ENCODE measurements around the gene PHF14. TPM values are rescaled to one million over a fixed set of nuclear protein-coding genes. Genes with fewer than 3 reads are reported as not detected.
"Not testable (repeated sequence)": the region's sequence is repeated elsewhere in the genome, so short reads cannot be mapped to it uniquely, and the experiment has no call there.

The PHF14 gene
- total RNA-seq, 1 experiment from 2014 or later, result 50.8 TPM

- H3K23me2 ChIP-seq (ENCODE audit: insufficient read length, low read depth, low read length, poor library complexity, severe bottlenecking), result no peaks in the 10 kb centered on the region
- H4K5ac ChIP-seq (ENCODE audit: insufficient read length, low read depth, low read length), result no peak overlapping the region
- H3K9me3 ChIP-seq (ENCODE audit: control insufficient read depth, low read depth, low read length), result peaks cover 10% of the 10 kb centered on the region
- H2BK20ac ChIP-seq (ENCODE audit: low read depth, low read length, poor library complexity, severe bottlenecking), result no peak overlapping the region
- H2BK120ac ChIP-seq (ENCODE audit: low read depth, low read length, poor library complexity, severe bottlenecking), result no peak overlapping the region
- Mint-ChIP-seq H3K4me1 (no peaks in the 10 kb centered on the region), H3K27ac (no peak overlapping the region), H3K4me3 (no peak overlapping the region), H3K27me3 (ENCODE audit: low read depth) (peaks cover 4% of the 10 kb centered on the region), H3K36me3 (ENCODE audit: insufficient read depth in 1 of 3, low read depth in 3 of 3) (peaks cover 7 to 24% (median 19%) of the 10 kb centered on the region in 3 experiments; a peak in 6 of 7 replicates), H3K9me3 (peaks cover 21 to 30% of the 10 kb centered on the region in 2 experiments)
- WGBS (ENCODE audit: extremely low coverage, insufficient read length, low lambda C conversion rate), result no CpG with 5 or more reads among the region's 4 CpGs
- no peak overlapping the region for H2BK5ac ChIP-seq (ENCODE audit: insufficient read length, low read length)
- no peak overlapping the region for H2BK12ac ChIP-seq (ENCODE audit: insufficient read length, low read depth, low read length)
- no peak overlapping the region for H3K14ac ChIP-seq (ENCODE audit: insufficient read depth, low read length)
- H3K4me2 ChIP-seq (ENCODE audit: insufficient read depth, insufficient read length, low read length), result no peak overlapping the region
- no peaks in the 10 kb centered on the region for H3K27me3 ChIP-seq (ENCODE audit: insufficient read depth, low read length)
- no peak overlapping the region for H3K56ac ChIP-seq (ENCODE audit: insufficient read length, low read depth, low read length)
- H3K23ac ChIP-seq (ENCODE audit: insufficient read length, low read depth, low read length), result no peak overlapping the region
- no peaks in the 10 kb centered on the region for H3K79me2 ChIP-seq (ENCODE audit: insufficient read depth, low read length)
- H4K8ac ChIP-seq (replicated peaks; ENCODE audit: insufficient read length, low read depth, low read length), result no peak overlapping the region
- no peaks in the 10 kb centered on the region for H3K4me1 ChIP-seq (ENCODE audit: insufficient read depth, low read length)
- no peak overlapping the region for H3K9ac ChIP-seq (ENCODE audit: extremely low read depth, insufficient read length, low read length)
- H3K27ac ChIP-seq (ENCODE audit: insufficient read length, low read depth, low read length), result no peak overlapping the region
- no peak overlapping the region for H3T11ph ChIP-seq (ENCODE audit: low read length)
- no peak overlapping the region for H2BK15ac ChIP-seq (ENCODE audit: low read depth, low read length)
- no peaks in the 10 kb centered on the region for H4K20me1 ChIP-seq (ENCODE audit: control insufficient read depth, insufficient read depth, insufficient read length)
- H3K79me1 ChIP-seq (ENCODE audit: insufficient read depth, low read depth, low read length, poor library complexity, severe bottlenecking), result no peaks in the 10 kb centered on the region
- no peak for DNase-seq
- TF ChIP-seq CTCF (conservative IDR thresholded peaks at IDR 0.05), result no peak
- H2AFZ ChIP-seq (ENCODE audit: low read length), result no peak overlapping the region
- no peak overlapping the region for H3K18ac ChIP-seq (ENCODE audit: insufficient read length, low read depth, low read length)
- H3K4ac ChIP-seq (ENCODE audit: low read depth, low read length), result no peak overlapping the region
- H4K91ac ChIP-seq (ENCODE audit: insufficient read length, low read depth, low read length), result no peak overlapping the region
- no peak overlapping the region for H2AK5ac ChIP-seq (ENCODE audit: insufficient read length, low read length)
These were observed 17.1 kb upstream of the PHF14 start for GRCh38 chr7:10956528-10956927.

GRCh38 chr7:10960242-10960641 is 13.4 kb upstream of the PHF14 start:
- H3K23ac ChIP-seq (ENCODE audit: insufficient read length, low read depth, low read length); H3K4me3 Mint-ChIP-seq; H3T11ph ChIP-seq (ENCODE audit: low read length); H3K79me1 ChIP-seq (ENCODE audit: insufficient read depth, low read depth, low read length, poor library complexity, severe bottlenecking); H3K14ac ChIP-seq (ENCODE audit: insufficient read depth, low read length); H4K20me1 ChIP-seq (ENCODE audit: control insufficient read depth, insufficient read depth, insufficient read length); H2BK120ac ChIP-seq (ENCODE audit: low read depth, low read length, poor library complexity, severe bottlenecking); H4K8ac ChIP-seq (replicated peaks; ENCODE audit: insufficient read length, low read depth, low read length); H3K4ac ChIP-seq (ENCODE audit: low read depth, low read length); H2BK5ac ChIP-seq (ENCODE audit: insufficient read length, low read length); H4K5ac ChIP-seq (ENCODE audit: insufficient read length, low read depth, low read length); H3K56ac ChIP-seq (ENCODE audit: insufficient read length, low read depth, low read length); H3K79me2 ChIP-seq (ENCODE audit: insufficient read depth, low read length); H3K23me2 ChIP-seq (ENCODE audit: insufficient read length, low read depth, low read length, poor library complexity, severe bottlenecking); H3K4me1 Mint-ChIP-seq; H3K9me3 ChIP-seq (ENCODE audit: control insufficient read depth, low read depth, low read length); H3K18ac ChIP-seq (ENCODE audit: insufficient read length, low read depth, low read length); H2BK15ac ChIP-seq (ENCODE audit: low read depth, low read length); H4K91ac ChIP-seq (ENCODE audit: insufficient read length, low read depth, low read length); H3K27me3 ChIP-seq (ENCODE audit: insufficient read depth, low read length); H3K4me2 ChIP-seq (ENCODE audit: insufficient read depth, insufficient read length, low read length); DNase-seq; H3K27ac Mint-ChIP-seq; H2BK12ac ChIP-seq (ENCODE audit: insufficient read length, low read depth, low read length); H3K9ac ChIP-seq (ENCODE audit: extremely low read depth, insufficient read length, low read length); H2BK20ac ChIP-seq (ENCODE audit: low read depth, low read length, poor library complexity, severe bottlenecking); H2AFZ ChIP-seq (ENCODE audit: low read length); H3K27ac ChIP-seq (ENCODE audit: insufficient read length, low read depth, low read length); H2AK5ac ChIP-seq (ENCODE audit: insufficient read length, low read length); H3K4me1 ChIP-seq (ENCODE audit: insufficient read depth, low read length): not testable (repeated sequence)
- WGBS (ENCODE audit: extremely low coverage, insufficient read length, low lambda C conversion rate), result no CpG with 5 or more reads among the region's 1 CpG
- peaks cover 20% of the 10 kb centered on the region for H3K27me3 Mint-ChIP-seq (ENCODE audit: low read depth)
- H3K9me3 Mint-ChIP-seq, result peaks cover 5 to 18% of the 10 kb centered on the region in 2 experiments; a peak in 4 of 5 replicates
- peaks cover 5 to 12% (median 7%) of the 10 kb centered on the region in 3 experiments for H3K36me3 Mint-ChIP-seq (ENCODE audit: insufficient read depth in 1 of 3, low read depth in 3 of 3)

Data from H9 (cell line).